HG03342 (cell line): Measurements from ENCODE around the gene SIAH2.

ENCODE experiments used
- ATAC-seq: cut with Tn5 transposase; IDR thresholded peaks from one replicate; pipeline ENCODE4 v1.9.1; 2021; ENCODE audit warnings: mild to moderate bottlenecking, moderate library complexity; ENCODE audit not compliant: unreplicated experiment

Gene SIAH2

DNA sequence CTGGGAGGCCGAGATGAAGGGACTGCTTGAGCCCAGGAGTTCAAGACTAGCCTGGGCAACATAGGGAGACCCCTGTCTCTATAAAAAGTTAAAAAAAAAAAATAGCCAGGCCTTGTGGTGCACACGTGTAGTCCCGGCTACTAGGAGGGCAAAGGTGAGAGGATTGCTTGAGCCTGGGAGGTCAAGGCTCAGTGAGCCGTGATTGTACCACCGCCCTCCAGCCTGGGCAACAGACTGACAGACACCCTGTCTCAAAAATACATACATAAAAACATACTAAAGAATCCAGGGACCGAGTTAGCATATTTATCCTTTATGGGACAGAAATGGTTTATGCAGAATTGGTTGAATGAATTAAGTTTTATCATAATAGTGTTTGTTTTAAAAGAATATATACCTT is 13.7 kb downstream of the SIAH2 start:
- no peak for ATAC-seq

DNA sequence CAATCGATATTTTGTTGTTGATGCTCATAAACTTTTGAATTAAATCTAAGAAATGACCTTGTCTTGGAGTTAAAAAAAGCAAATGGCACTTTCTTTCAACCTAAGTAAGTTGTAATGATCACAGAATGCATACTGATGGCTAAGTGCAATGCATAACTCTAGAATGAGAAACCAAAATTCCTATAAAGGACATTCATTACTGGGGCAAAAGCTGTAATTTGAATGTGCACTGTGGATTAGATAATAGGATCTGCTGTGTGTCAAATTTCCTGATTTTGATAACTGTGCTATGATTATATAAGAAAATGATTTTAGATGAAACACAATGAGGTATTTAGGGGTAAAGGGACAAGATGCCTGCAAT is 14.3 kb downstream of the SIAH2 start:
- ATAC-seq, result no peak

DNA sequence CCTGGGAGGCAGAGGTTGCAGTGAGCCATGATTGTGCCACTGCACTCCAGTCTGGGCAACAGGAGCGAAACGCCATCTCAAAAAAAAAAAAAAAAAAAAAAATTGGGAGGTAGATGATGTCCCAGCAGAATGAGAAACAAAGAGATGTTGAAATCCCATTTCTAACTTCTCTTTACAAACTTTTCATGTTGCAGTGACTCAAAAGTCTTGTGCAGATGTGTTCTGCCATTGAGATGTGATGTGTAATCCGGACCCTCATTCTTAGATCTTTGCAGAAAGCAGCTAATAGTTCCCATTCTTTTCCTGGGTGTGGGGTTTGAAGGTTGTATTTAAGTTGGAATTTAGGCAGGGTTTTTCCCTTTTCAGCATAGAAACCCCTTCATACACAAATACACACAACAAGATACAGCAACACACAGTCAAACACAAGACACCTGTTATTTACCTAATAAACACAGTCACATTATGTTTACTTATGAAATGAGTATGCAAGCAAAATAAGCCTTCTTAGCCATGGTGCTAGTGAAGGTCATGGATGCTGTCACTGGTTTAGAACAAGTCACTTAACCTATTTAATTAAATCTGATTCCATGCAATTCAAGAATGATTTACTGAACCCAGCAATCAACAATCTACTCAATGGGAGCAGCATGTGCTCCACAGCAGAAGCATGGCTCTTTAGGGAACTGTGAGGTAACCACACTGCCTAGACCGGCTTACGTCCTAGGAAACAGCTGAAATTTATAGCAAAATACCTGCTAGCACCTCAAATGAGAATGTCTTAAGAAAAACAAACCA is 14.9 kb downstream of the SIAH2 start:
- no peak for ATAC-seq

DNA sequence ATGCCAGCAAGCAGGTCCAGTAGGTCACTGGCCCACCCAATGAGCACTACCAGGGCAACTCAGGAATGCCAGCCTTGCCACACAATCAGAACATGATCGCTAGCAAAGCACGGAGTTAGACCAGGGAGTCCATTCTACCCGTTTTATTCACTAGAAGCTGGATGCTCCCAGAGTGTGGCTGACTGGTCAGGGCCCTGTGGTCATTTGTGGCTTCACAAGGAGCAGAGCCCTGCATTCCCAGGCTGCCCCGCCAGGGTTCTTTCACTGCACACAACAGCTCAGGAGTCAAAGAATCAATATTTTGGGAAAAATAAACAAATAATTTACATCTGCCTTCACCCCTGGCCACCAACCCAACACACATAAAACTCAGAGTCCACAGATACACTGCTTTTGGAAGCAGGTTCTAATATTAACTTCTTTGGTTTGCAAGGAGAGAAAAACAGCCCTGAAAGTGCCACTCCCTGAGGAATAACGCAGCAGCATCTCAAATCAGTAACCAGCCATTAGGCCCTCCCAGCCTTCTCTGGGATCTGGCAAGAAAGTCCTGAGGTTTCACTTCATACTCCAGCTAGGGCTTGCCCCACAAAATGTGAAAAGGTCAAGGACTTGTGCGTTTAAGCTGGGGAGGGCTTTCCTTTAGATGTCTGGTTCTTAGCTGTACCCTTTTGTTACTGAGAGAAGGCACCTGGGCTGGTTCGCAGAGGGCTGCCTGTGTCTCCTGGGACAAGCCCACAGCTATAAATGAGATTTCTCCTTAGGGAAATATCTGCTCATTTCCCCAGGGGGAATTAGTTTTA is 16.0 kb downstream of the SIAH2 start:
- ATAC-seq, result no peak

DNA sequence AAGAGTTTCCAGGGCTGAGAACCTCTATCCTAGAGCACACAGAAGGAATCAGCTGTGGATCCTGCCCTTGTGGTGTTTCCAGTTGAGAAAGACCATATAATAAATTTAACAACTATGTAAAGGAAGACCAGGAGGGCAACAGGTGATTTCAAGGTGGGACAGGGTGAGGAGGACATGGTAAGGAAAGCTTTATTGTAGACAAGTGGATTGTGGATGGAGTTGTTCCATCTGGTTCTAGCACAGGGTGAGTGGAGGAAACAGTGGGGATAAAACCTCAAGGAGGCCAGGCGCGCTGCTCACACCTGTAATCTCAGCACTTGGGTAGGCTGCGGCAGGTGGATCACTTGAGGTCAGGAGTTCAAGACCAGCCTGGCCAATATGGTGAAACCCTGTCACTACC is 17.1 kb downstream of the SIAH2 start:
- ATAC-seq, result no peak

DNA sequence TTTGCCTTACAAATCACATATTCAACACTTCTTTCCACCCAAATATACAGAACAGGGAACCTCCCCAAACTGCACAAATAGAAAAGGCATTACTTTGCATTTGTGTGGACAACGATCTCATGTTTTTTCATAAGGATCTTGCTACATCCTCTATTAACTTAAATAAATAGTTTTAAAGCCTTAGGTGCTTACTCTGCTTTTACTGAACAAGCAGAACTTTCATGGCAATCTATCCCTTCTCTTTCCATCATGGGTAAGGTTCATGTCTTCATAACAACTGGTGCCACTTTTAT is 18.1 kb downstream of the SIAH2 start:
- no peak for ATAC-seq

DNA sequence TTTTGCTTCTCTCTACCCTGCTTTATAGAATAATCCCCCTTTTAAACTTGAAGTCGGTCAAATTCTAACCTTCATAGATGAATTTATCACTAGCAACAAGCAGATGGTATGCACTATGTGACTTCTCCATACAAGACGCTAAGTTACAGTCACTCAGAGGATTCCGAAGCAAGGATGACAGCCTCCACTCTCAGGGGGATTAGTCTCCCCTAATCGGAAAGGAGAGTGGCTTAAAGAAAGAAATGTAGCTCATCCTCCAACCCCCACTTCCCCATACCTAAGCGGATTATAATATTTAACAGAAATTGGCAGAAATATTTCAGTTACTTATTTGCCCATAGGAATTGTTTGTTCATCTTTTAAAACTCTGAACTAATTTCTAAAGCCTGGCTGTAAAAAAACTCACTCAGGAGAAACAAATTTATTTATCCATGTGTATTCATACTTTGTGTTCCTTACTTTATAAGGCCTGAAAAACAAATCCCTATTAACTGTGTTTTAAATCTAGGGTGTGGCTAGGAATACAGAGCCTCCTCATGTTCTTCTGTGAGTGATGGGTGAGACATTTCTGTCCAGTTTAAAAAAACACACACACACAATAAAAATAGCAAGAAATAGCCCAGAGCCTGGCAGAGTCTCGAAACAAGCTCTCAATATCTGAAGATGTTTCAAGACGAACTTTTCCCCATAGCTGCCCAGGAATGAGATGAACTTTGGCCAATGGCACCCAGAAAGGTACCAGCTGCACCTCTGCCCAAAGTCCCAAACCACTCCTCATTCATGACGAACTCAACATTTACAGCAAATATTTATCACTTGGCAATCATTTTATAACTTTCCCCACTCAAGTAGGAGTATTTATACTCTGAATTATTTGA is 18.7 kb downstream of the SIAH2 start:
- ATAC-seq, result no peak

DNA sequence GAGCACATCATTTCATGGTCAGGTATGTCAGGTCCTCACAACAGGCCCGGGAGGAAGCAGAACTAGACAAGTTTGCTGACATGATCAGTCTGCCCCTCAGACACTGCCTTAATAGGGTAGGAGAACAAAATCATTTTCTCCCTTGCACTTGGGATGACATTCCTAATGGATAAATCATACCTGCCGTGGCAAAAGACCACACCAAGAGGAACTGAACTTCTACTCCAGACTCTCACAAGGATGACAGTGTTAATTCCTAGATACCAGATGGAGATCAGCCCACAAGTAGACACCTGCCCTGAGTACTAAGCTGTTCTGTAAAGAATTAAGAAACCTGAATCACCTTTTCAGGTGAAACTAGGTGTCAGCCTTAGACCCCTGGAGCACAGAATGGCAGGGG is 19.5 kb downstream of the SIAH2 start:
- ATAC-seq, result no peak

DNA sequence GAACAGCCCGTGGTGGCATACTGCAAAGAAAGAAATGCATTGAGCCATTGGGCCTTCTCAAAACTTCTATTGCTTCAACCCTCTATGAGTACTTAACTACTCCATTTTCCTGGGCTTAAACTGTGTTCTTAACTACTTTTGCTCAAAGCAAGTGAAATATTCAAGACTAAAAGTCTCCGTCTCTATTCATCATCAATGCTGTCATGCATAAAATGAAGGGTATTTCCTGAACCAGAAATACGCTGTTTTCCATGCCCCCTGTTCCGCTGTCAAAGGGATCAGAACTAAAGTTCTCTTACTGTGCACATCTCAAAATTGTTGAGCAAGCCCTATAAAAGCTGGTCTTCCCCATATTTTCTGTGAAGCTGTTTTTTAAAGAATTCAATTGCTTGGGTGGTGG is 20.3 kb downstream of the SIAH2 start:
- no peak for ATAC-seq

DNA sequence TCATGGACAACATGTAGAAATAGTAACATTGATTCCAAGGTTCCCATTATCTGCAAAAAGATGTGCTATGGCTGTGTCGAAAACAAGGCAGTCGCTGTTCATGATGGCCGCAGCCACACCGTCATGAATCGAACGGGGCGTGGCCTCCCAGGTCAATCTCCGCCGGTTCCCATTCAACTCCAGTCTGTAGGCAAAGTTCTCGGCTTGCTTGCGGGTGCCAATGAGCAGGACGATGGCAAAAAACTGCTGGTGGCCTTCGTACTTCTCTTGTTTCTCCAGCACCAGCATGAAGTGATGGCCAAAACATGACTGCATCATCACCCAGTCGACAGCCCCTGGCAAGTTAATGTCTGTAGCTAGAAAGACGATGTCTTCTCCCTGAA is 20.8 kb downstream of the SIAH2 start:
- ATAC-seq, result no peak

DNA sequence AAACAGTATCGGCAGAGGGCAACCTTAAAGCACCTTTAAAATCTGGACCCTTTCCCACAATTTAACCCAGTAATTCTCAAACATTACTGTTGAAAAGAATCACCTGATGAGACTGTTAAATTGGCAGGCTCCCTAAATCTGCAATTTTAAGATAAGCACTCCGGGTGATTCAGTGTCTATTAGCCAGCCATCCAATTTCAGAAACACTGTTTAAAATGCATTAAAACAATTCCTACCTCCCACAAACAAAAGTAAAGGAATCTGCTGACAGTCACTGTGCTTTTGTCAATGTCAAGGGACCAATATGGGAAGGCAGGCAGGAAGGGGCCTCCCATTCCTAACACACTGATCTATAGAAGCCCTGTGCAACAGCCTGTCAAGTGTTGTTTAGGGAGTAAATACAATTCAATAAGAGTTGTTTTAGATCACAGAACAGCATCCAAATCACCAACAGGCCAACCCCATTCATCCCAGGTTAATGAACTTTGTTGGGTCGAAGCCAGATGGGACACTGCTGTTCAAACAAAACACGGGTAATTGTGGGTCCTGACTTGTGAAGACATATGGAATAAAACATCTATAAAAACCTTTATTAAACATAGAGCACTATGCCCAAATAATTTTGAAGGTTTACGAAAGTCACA is 21.4 kb downstream of the SIAH2 start:
- ATAC-seq, result no peak

DNA sequence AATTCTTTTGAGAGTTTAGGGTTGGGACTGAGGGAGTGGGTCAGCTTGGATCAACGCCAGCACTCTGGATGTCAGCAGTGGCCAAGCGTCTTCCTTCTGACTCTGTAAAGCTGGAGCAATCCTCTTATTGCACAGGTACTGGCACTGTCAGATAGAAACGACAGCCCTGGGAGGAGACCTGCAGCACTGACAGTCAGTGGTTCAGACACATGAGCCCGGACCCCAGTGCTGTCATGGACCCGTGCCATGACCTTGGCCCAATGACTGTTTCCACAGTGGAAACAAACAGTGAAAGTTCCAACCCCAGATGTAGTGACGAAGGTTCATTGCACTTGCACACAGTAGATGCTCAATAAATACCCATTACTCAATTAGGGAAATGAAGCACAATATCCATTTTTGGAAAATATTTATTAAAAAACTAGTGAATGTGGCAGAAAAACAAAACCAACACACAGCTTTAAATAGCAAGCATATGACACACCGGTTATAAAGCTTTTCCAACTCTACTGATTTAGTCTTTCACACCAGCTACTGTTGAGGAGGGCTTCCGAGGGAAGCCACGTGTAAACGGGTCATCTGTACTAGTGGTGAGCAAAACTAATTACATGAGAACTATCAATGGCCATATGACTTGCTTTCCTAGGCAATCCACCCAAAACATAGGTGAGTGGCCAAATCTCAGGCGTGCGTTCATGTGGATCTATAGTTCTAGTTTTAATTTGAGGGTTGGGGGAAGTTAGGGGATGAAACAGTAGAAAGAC is 22.1 kb downstream of the SIAH2 start:
- no peak for ATAC-seq

DNA sequence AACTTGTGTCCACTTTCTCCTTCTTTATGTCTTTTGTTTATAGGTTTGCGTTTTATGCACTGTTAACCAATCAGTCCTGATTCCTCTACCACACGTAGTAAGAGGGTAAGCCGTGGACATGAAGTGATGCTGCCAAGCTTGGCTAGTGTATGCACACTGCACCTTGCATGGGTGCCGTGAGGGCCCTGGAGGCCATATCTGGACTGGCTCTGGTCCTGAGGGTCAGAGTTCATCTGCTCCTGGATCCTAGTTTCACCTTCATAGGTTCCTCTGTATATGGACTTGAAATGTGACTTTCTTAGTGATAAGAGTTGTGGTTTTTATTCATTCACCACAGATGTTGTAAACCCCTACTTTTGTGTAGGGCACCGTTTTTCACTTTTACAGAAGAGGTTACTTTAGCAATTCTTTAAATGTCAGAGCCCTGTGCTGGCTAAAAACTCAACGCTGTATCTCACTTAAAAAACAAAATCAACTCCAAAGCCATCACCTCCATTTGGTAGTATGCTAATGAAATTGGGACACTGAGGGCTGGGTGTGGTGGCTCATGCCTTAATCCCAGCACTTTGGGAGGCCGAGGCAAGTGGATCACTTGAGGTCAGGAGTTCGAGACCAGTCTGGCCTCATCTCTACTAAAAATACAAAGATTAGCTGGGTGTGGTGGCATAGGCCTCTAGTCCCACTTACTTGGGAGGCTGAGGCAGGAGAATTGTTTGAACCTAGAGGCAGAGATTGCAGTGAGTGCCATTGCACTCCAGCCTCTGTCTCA is 22.9 kb downstream of the SIAH2 start:
- peak; percentile 25 for ATAC-seq

DNA sequence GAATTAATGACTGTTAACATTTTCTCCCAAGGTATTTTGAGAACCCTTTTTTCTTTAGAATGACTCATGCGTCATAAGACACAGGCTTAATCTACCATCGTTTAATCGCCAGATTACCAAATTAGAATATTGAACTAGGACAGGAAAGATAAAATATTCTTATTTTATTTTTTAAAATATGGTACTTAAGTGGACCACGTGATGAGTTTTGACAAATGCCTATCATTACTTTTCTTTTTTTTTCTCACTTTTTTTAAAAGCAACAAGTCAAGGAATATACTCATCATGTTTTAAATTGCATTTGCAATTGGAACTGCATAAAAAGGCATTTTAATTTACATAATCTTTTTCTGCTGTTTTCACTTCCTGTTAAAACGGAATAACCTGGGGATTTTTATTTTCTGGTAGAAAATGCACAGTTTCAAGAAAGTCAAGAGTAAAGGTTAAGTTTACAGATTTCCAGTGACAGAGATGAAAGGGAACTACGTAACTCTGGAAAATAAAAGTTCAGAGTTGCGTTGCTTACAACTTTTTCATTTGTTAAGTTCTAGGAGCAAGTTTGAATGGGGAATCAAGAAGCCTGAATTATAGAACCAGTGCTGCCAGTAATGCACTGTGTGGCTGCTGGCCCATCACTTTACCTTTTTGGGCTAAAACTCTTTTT is 23.6 kb downstream of the SIAH2 start:
- peak; percentile 32 for ATAC-seq

DNA sequence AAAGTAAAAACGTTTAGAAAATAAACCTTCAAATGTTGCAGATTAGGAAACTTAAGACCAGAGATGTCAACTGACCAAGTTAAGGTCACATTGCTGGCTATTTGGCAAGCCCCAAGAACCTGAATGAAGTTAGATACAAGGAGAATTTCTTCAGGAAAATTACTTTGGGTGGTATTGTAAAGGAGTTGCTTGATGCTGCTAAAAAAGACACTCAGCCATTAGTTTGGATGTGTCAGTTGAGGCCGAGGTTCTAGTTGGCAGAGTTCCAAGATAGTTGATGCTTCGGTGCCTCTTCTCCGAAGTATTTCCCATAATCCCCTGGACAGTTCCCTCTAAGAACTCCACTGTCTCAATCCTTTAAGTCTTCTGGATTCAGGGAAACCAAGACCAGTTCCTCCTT is 24.3 kb downstream of the SIAH2 start:
- no peak for ATAC-seq

DNA sequence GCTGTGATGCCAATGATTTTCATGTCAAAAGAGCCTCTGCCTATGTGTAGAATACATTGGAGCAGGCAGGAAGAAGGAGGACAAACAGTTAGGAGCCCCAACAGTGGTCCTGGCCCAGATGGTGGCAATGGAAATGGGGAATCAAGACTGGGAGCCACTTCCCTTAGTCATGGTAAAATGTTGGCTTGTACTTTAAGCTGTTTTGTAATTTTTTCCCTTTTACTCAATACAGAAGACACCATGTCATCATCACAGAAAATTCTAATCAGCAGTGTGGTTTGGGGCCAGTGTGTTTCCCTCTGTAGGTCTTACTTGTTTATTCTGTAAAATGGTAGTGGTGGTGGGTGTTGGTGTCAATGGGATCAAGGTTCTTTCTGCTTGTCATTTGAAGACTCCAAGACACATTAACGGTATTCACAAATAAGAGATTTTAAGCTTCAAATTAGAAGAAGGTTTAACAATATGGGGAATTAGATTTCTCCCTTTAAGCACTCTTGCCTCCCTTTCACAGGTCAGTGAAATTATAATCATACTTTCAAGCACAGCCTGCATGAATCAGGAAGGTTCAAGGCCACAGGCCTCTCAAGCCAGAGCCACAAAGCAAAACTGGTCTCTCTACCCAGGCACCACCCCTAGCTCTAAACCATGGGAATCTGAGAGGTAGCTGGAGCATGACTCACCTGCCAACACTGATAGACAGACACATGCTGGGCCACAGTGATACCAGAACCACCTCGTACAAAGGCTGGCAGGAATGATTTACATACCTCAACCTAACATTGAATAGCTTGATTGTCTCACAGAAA is 24.9 kb downstream of the SIAH2 start:
- ATAC-seq, result peak; percentile 40

DNA sequence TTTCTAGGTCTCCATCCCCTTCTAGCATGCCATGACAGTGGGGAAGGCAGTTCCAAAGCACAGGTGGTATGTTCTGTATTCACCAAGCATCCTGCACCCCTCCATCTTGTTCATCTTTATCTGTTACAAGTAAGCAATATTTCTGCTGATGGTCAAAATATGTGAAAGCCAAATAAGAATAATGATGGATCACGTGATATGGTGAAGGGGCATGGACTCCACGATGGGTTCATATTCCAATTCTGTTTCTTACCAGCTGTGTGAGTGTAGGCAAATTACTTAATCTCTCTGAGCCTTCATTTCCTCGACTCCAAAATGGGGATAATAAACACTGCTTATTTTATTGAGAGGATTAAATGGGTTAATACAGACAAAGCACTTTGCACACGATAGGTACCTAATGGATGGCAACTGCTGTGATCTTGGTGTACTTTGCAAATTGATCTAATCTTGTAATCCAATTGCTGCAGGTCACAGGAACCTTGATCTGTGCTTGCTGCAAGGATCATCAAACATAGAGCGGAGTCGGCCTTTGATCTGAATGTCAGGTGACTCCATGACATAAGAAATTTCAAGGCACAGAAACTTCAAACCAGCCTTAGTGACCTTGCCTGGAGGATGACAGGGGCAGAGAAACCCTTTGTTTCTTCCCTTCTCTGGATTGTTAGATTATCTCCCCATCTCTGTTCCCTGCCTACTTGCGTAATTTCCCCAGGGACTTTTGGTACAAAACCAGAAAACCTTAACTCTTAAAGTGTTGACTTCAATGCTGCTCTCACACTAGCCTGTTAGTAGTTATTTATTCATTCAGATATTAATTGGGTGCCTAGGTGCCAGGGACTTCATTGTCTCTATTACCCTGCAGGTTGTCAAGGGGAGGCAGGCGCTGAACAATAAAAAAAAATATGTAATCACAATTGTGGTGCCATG is 25.8 kb downstream of the SIAH2 start:
- ATAC-seq, result no peak
